ENCODE data around the gene KIF5B.
"Not testable (repeated sequence)": the region's sequence is repeated elsewhere in the genome, so short reads cannot be mapped to it uniquely, and the experiment has no call there.

The KIF5B gene

GRCh38 chr10:32059472-32059871 lies 3.2 kb upstream of the KIF5B start:
- no peak for DNase-seq

- no peak for DNase-seq
Observed at GRCh38 chr10:32057036-32057372, 779 bp upstream of the KIF5B start.

GRCh38 chr10:32055478-32056135 lies 618 bp downstream of the KIF5B start:
- peak; percentile 61 for DNase-seq

GRCh38 chr10:32054094-32054493 lies 2.1 kb downstream of the KIF5B start:
- DNase-seq = peak; percentile 24

GRCh38 chr10:32053392-32053791 lies 2.8 kb downstream of the KIF5B start:
- DNase-seq = not testable (repeated sequence)

DNA sequence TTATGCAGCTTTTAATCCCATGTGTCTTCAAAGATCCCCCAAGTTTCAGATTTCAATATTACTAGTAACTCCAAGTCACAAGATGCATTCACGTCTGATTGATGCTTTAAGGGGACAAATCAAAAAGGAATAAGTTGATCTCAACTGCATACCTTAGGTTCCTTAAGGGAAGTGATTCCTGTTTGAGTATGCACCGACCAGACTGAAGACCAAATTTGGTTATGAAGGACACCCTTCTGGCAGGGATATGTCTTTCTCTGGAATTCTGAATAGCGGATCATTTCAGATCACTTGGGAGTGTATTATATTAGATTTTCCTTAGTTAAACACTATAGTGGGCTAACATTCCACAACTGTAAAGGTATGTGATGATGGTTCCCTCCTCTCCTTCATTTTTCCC lies 4.3 kb downstream of the KIF5B start:
- DNase-seq = no peak

GRCh38 chr10:32050177-32050576 lies 6.0 kb downstream of the KIF5B start:
- no peak for DNase-seq

- DNase-seq = peak; percentile 86
Observed at GRCh38 chr10:32049113-32049512, 7.1 kb downstream of the KIF5B start.

- DNase-seq = no peak
Observed at GRCh38 chr10:32048282-32048681, 7.9 kb downstream of the KIF5B start.

DNA sequence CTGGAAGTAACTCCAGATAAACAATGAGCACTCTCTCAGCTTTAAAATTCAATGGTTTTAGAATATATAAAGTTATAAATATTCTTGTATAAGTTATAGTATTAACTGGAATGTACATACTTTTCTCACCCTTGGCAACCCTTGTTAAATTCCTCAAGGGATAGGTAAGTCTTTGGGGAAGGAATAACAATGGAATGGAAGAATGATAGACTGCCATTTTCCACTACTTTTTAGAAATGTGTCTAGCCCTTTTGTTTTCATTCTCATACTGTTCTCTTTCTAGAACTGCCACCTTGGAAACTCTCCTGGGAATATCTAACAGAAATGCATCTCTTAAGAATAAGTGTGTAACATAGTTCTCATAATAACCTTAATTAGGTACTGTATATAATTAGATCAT lies 8.3 kb downstream of the KIF5B start:
- no peak for DNase-seq

GRCh38 chr10:32046151-32046550 lies 10.1 kb downstream of the KIF5B start:
- DNase-seq = no peak

DNA sequence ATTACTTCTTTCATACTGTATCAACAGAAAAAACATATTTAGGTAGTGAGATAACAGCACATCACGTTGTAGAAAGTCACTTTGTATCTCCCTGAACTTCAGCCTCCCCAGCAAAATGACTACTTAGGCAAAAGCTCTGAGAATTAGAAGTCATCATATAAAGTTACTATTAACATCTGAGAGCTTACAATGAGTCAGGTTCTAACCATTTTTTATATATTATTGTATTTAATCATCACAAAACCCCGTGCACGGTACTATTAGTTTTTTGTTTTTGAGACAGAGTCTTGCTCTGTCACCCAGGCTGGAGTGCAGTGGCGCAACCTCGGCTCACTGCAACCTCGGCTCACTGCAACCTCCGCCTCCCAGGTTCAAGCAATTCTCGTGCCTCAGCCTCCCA lies 13.5 kb downstream of the KIF5B start:
- DNase-seq = peak; percentile 53

DNA sequence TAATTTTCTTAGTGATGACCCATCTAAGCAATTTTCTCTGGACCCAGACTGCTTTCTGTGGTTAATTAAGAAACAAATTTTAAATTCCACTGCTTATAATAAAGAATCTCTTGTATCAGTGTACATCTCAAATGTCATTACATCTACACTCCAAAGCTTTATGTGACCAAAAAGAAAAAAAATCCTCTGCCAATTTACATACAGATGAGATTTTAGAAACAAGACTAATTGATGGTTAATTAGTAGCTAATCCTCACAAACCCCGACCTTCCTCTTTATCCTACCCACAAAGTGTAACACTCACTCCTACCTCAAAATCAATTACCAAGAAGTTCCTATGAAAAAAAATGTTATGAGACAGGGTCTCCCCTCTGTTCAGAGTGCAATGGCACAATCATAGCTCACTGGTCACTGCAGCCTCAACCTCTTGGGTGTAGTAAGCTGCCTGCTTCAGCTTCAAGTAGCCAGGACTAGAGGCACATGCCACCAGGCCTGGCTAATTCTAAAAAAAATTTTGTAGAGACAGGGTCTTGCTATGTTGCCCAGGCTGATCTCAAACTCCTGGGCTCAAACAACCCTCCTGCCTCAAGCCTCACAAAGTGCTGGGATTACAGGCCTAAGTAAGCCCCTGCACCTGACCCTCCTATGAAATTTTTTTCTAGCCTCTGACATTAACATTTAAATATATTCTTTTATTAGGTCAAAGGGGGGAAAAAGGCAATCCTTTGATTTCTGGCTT lies 14.8 kb downstream of the KIF5B start:
- no peak for DNase-seq

DNA sequence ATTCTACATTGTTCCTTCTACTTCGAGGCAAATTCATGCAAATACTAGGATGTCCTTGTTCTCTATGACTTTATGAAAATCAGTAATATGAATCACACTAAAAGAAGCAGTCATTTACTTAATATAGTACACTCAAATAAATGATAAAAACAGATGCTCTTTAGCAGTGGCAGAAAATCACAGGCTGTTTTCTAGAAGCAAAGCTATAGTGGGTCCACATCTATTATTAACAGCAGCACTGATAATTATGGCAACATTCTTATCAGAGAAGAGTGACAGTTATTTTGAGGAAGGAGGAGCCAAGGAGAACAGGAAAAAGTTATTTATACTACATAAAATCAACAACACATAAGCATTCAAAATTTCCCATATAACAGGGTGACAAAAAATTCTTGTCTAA lies 16.5 kb downstream of the KIF5B start:
- DNase-seq = no peak

GRCh38 chr10:32038777-32039176 lies 17.4 kb downstream of the KIF5B start:
- DNase-seq = no peak

GRCh38 chr10:32036922-32037321 lies 19.3 kb downstream of the KIF5B start:
- no peak for DNase-seq

DNA sequence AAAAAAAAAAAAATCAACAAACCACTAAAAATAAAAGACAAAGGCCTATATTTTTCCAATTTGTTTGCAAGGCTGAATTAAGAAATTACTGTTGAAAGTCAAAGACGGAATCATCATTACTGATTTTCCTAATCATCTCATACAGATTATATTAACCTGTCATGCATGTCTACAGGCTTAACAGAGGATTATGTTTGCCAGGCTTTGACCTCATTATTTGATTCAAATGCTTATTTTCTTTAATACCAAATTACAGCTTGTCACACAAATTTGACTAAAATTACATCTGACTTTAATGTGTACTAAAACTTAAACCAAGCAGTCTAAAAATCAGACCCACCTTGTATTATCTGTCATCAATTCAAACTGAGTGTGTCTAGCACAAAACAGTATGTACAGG lies 21.2 kb downstream of the KIF5B start:
- DNase-seq = no peak

GRCh38 chr10:32033171-32033570 lies 23.1 kb downstream of the KIF5B start:
- no peak for DNase-seq

GRCh38 chr10:32031920-32032319 lies 24.3 kb downstream of the KIF5B start:
- no peak for DNase-seq

- no peak for DNase-seq
Observed at GRCh38 chr10:32031424-32031823, 24.8 kb downstream of the KIF5B start.

GRCh38 chr10:32028710-32029109 lies 27.5 kb downstream of the KIF5B start:
- DNase-seq = no peak

GRCh38 chr10:32023264-32023663 lies 33.0 kb downstream of the KIF5B start:
- DNase-seq = no peak

GRCh38 chr10:32017044-32017443 lies 39.2 kb downstream of the KIF5B start:
- no peak for DNase-seq

DNA sequence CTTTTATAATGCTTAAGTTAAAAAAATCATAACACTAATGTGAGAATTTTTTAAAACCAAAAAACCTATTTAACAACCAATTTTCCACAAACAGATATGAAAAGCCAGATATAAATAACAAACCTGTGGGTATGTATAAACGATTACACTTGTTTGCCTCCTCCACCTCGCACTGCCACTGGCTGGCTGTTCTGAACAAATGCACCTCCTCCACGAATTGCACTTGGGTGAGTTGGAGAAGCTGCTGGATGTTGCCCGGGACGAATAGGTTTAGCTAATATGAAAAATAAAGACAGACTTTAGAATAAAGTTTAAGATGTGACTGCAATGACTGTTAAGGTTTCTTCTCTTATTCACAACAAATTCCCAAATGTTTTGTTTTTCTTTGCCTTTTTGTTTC lies 40.8 kb downstream of the KIF5B start:
- no peak for DNase-seq

GRCh38 chr10:32007026-32007425 lies 49.2 kb downstream of the KIF5B start:
- DNase-seq = no peak

Data from kidney glomerular epithelial cell (primary cell).